Activated naive CD4-positive, alpha-beta T cell treated with anti-CD3 and anti-CD28 coated beads for 36 hours (primary cell): Measurements from ENCODE around the gene FEM1B. TPM values are rescaled to one million over a fixed set of nuclear protein-coding genes. Genes with fewer than 3 reads are reported as not detected.

Source experiments
- CTCF ChIA-PET: fragments of 350-600 bp; sonication (Branson Sonifier 250); formaldehyde crosslinking; loops from one replicate; lab custom pipeline; 2021; ENCODE audit warnings: antibody characterized with exemption; lab: Charles Lee
- DNase-seq: peaks from one replicate; pipeline ENCODE4 v3.0.0-alpha.2; 2020
- H3K27ac Mint-ChIP-seq: one replicate; pipeline ENCODE4 v1.8.0; 2021; ENCODE audit warnings: mild to moderate bottlenecking, mixed read lengths
- H3K27me3 Mint-ChIP-seq: one replicate; pipeline ENCODE4 v1.8.0; 2021; ENCODE audit warnings: low read depth, mixed read lengths
- H3K36me3 Mint-ChIP-seq: one replicate; pipeline ENCODE4 v1.8.0; 2021; ENCODE audit warnings: low read depth, mixed read lengths
- H3K4me1 Mint-ChIP-seq: one replicate; pipeline ENCODE4 v1.8.0; 2021; ENCODE audit warnings: low read depth, mixed read lengths
- H3K4me3 Mint-ChIP-seq: one replicate; pipeline ENCODE4 v1.8.0; 2021; ENCODE audit warnings: mild to moderate bottlenecking, moderate library complexity, mixed read lengths
- H3K9me3 Mint-ChIP-seq: one replicate; pipeline ENCODE4 v1.8.0; 2021; ENCODE audit warnings: mixed read lengths
- intact Hi-C: fragments of 100-400 bp; cut with micrococcal nuclease; formaldehyde crosslinking; loops from one replicate; pipeline ENCODE4 v1.15.1; 2023
- total RNA-seq, 2 experiments: library from RNA; stranded (reverse); gene quantifications; one replicate each; pipeline ENCODE4 v1.2.3, GENCODE V29; 2021

Gene FEM1B
- total RNA-seq, 2 experiments from 2014 or later = 30.3 to 34.2 TPM

DNA sequence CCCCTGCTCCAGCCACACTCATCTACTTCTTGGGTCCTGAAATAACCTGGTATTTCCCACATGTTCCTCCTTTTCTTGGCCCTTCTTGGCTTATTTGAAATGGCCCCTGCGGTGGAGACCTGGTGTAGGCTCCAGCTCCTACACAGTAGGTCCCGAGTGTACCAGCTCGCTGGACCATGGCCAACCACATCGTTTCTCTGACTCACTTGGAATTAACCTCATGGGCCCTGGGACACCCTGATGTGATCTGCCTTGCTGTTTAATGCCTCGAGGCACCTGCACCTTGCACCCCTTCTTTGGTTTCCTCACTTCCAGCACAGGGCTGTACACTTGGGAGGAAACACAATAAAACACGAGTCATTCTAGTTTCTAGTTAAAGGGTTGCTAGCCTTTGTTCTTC, 60.3 kb downstream of the FEM1B start:
- no peaks in the 10 kb centered on the region for H3K27me3 Mint-ChIP-seq
- intact Hi-C loops = no loop called here
- DNase-seq = no peak
- no peaks in the 10 kb centered on the region for H3K9me3 Mint-ChIP-seq
- CTCF ChIA-PET = interaction anchor here (0.7 kb wide), 2 partner anchors 32 to 40 kb away, joined by 3 read pairs; no protein-coding TSS in a partner anchor
- H3K36me3 Mint-ChIP-seq = no peaks in the 10 kb centered on the region
- no peak overlapping the region for H3K27ac Mint-ChIP-seq
- H3K4me1 Mint-ChIP-seq = no peaks in the 10 kb centered on the region
- no peak overlapping the region for H3K4me3 Mint-ChIP-seq

DNA sequence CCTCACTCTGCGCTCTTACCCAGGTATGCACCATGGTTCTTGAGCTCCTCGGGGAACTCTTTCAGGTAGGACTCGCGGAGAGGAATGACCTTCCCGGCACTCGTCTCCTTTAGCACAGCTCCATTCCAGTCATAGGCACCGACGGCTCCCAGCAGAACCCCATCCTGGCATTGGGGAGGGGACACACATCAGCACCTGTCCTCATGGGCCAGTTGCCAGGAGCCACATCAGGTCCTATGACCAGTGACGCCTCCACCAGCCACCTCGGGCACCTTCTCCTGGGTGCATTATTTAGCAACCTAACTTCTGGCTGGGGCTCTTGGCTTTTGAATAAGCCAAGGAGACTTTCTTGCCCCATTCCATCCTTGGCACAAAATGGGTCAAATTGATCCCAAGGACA, 61.9 kb downstream of the FEM1B start:
- no peak overlapping the region for H3K27ac Mint-ChIP-seq
- no peak overlapping the region for H3K4me3 Mint-ChIP-seq
- intact Hi-C loops = no loop called here
- H3K9me3 Mint-ChIP-seq = no peaks in the 10 kb centered on the region
- no peak for DNase-seq
- H3K4me1 Mint-ChIP-seq = no peaks in the 10 kb centered on the region
- H3K27me3 Mint-ChIP-seq = no peaks in the 10 kb centered on the region
- H3K36me3 Mint-ChIP-seq = no peaks in the 10 kb centered on the region
- CTCF ChIA-PET = no interaction called here

DNA sequence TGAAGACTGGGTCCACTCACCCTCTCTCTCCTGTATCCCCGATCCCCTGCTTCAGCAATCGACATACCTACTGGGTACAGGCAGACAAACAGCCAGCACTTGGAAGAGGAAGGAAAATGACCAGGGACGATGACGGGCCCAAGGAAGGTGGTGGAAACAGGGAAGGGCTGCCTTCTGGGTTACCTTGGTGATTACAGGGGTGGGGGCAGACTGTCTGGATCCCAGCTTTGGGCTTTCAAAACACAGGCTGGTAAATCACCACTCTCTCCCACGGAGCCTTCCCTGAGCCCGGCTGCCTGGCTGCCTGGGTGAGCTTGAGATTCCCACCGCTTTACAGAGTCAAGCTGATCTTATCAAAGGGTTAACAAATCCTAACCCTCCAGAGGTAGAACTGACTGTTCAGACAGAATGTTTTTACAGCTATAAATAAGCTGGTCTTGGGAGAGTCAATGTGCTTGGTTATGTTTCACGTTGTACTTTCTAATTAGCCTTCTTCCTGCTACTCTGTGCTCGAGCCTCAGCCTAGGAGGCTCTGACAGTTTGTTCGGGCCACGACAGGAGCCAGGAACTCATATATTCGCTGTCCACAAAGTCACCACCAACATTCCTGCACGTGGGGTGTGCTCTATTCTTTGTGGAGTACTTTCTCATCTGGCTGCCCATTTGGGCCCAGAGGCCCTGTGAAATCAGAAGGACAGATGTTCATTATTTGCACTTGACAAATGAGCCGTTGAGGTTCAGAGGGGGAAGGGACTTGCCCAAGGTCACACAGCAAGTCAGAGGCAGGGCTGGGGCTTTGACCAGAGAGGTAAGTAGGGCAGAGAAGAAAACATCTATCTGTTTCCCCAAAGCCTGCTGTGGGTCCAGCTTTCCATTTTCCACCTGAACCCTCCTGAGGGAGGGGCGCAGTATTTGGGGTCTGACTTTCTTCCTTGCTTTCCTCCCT, 63.5 kb downstream of the FEM1B start:
- Mint-ChIP-seq H3K27ac (no peak overlapping the region), H3K4me3 (no peak overlapping the region), H3K9me3 (no peaks in the 10 kb centered on the region), H3K27me3 (no peaks in the 10 kb centered on the region), H3K4me1 (no peaks in the 10 kb centered on the region), H3K36me3 (no peaks in the 10 kb centered on the region)
- intact Hi-C loops = no loop called here
- DNase-seq = no peak
- CTCF ChIA-PET = interaction anchor here (1.9 kb wide), 1 partner anchor 34 kb away, joined by 5 read pairs; no protein-coding TSS in a partner anchor

DNA sequence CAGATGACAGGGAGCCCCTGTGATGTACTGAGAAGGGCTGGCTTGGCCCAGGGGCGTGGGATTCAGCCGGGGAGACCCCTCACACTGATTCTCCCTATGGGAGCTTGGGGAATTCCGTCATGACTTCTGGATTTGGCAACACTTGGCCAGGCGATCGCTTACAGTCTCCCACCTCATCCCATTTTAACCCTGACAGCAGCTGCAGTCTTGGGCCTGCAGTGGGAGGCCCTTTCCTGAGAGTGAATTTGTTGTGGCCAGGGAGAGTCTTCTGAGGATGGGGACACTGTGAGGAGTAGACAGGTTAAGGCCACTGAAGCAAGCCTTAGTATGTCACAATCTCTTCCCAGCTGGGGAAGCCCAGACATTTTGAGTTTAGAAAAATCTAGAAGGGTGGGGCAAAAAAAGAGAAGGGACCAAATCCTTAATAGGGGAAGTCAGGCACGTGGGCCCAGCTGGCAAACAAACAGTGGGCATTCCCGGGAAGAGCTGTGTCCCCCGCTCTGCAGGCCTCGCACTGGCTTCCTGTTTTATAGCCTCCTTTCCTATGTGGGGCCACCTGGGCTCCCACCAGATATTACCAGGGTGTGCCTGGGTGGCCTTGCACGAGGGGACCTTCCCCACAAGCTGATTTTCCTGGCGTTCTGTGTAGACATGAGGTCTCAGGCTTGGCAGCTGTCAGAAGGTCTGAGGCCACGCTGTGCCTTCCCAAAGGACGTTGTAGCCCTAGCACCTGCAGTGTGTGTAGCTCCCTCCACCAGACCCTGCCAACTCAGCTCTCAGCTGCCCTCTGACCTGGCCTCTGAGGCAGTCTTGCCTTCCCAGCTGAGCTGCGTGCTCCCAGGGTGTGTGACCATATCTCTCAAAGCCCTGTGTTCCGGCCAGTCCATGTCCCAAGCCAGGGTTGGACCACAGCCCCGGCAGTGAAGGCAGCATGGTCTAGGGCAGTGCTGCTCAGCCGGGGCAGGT, 64.5 kb downstream of the FEM1B start:
- H3K27ac Mint-ChIP-seq = no peak overlapping the region
- no peak overlapping the region for H3K4me3 Mint-ChIP-seq
- CTCF ChIA-PET = interaction anchor here (0.7 to 1.9 kb wide), 4 partner anchors 13 to 35 kb away, joined by 3 to 5 read pairs (median 4); no protein-coding TSS in a partner anchor
- no peak for DNase-seq
- no peaks in the 10 kb centered on the region for H3K36me3 Mint-ChIP-seq
- H3K27me3 Mint-ChIP-seq = no peaks in the 10 kb centered on the region
- H3K4me1 Mint-ChIP-seq = no peaks in the 10 kb centered on the region
- intact Hi-C loops = no loop called here
- H3K9me3 Mint-ChIP-seq = no peaks in the 10 kb centered on the region

DNA sequence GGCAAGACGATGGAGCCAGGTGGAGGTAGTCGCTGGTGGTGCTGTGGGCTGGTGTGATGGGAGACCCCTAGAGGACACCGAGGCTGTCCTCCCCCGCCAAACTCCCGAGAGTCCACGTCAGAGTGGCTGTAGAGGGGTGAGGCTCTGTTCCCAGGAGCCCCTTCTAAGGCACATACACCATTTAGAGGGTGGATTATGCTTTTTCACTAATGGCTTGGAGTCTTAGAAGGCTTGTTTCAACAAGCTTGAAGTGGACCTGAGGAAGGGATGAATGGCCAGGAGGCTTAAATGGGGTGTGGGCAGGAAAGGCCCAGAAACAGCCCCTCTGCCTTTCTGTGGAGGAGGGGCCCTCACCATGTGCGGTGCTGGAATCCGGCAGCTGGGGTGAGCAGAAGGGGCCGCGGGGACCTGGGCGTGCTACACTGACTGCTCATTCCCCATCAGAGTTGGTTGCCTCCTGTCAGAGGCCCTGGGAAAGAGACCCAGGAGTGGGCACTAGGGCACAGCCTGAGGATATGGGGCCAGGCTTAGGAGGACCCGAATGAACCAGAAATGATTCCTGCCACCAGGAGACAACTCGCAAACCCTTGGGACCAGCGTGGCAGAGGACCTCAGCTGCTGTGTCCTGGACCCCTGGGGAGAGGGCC, 66.2 kb downstream of the FEM1B start:
- Mint-ChIP-seq H3K4me1 (no peaks in the 10 kb centered on the region), H3K36me3 (no peaks in the 10 kb centered on the region), H3K4me3 (no peak overlapping the region), H3K27ac (no peak overlapping the region), H3K9me3 (no peaks in the 10 kb centered on the region), H3K27me3 (no peaks in the 10 kb centered on the region)
- CTCF ChIA-PET = no interaction called here
- DNase-seq = no peak
- intact Hi-C loops = no loop called here

DNA sequence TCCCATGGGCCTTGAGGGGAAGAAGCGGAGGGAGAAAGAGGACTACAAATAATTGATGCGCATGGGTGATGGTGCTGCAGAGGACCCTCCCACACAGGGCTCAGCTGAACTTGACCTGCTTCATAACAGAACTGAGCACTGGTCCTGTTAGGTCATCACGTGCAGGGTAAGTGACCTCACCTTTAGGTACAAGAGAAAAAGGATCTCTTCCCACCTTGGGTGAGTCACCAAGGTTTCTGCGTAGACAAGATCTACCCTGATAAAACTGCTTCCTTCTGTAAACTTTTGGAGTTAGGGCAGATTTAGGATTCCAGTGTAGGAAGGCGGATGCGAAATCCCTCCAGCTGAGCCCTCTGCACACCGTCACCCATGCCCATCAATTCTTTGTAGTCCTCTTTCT, 67.1 kb downstream of the FEM1B start:
- no peaks in the 10 kb centered on the region for H3K9me3 Mint-ChIP-seq
- CTCF ChIA-PET = no interaction called here
- no peaks in the 10 kb centered on the region for H3K4me1 Mint-ChIP-seq
- intact Hi-C loops = no loop called here
- DNase-seq = no peak
- no peak overlapping the region for H3K27ac Mint-ChIP-seq
- no peaks in the 10 kb centered on the region for H3K27me3 Mint-ChIP-seq
- no peaks in the 10 kb centered on the region for H3K36me3 Mint-ChIP-seq
- H3K4me3 Mint-ChIP-seq = no peak overlapping the region

Other genes starting within 250 kb of the FEM1B start
- 10 to 100 TPM; 29.8 to 33.4 TPM for gene PIAS1, start 223.4 kb upstream of the FEM1B start, total RNA-seq
- gene CALML4, start 72.4 kb upstream of the FEM1B start, total RNA-seq = 10 to 100 TPM in 1 of 2 experiments, 1 to 10 TPM in 1; 8.5 to 11.4 TPM
- 10 to 100 TPM; 30.5 to 34.2 TPM for gene CLN6, start 48.0 kb upstream of the FEM1B start, total RNA-seq
- gene ITGA11, start 154.4 kb downstream of the FEM1B start, total RNA-seq = under 1 TPM; 0.02 to 0.12 TPM